M059J (cell line): ENCODE measurements around the gene SYK. TPM values are rescaled to one million over a fixed set of nuclear protein-coding genes. Genes with fewer than 3 reads are reported as not detected.
"Not testable (repeated sequence)": the region's sequence is repeated elsewhere in the genome, so short reads cannot be mapped to it uniquely, and the experiment has no call there.

Source experiments
- DNase-seq: peaks from one replicate; pipeline ENCODE4 v3.0.0-alpha.2; 2012; ENCODE audit warnings: low read depth
- total RNA-seq: library from RNA; depleted of rRNA; stranded (reverse); fragments of >200 nt; shearing (Covaris generic); gene quantifications from 2 replicates; pipeline ENCODE4 v1.2.3, GENCODE V29; 2014

SYK gene
- total RNA-seq, 1 experiment from 2014 or later = not detected

- DNase-seq = no peak
Observed at GRCh38 chr9:90880669-90881068, 79.0 kb downstream of the SYK start.

DNA sequence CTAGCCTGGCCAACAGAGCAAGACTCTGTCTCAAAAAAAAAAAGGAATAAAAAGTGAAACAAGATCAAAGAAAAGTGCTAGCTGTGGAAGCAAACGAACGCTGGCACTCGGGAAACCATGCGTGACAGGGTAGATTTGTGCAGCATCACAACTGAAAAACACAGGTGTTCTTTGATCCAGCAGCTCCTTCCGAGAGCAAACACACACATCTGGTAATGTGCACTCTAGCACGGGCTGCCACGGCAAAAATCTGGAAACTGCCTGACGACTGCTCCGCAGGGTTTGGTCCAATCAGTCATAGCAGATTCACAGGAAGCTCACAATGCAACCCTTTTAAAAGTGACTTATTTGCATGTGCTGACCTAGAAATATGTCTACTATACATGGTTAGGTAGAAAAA, 80.0 kb downstream of the SYK start:
- no peak for DNase-seq

- DNase-seq = no peak
Observed at GRCh38 chr9:90882991-90883600, 81.5 kb downstream of the SYK start.

DNA sequence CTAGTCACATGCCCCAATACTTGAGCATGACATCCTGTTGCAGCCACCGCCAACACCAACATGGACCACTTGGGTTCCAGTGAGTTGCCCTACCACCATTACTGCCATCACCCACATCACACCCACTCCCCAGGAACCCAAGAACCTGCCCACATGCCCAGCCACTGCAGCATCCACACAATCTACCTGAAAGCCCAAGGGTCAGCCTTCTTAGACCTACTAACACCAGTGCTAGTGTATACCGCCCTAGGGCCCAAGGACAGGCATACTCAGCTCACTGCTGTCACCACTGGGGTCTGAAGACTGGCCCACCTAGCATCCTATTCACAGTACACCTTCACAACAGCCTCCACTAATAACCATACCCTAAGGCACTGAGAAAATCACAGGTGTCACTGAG, 82.0 kb downstream of the SYK start:
- DNase-seq = no peak

DNA sequence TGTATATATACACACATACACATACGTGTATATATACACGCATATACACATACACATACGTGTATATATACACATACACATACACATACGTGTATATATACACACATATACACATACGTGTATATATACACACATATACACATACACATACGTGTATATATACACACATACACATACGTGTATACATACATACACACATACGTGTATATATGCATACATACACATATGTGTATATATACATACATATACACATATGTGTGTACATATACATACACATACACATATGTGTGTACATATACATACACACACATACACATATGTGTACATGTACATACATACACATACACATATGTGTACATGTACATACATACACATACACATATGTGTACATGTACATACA, 82.6 kb downstream of the SYK start:
- no peak for DNase-seq

- not testable (repeated sequence) for DNase-seq
Observed at GRCh38 chr9:90886868-90887267, 85.2 kb downstream of the SYK start.

DNA sequence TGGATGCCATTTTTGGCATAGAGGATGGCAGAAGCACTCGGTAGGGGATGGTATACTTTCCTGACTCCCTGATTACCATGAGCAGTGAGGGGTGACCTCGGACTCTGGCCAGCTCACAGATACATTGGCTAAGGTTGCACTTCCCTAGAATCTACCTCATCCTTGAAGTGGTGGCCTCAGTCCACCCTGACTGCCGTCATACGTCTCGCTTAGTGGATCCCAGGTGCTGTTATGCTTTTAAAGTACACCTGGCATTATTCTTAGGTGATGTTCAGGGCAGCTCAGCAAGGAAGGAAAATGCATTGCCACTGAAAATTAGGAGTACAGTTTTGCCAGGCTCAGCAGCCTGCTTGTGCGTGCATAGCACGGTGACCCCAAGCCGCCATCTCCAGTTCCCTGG, 87.3 kb downstream of the SYK start:
- no peak for DNase-seq

- no peak for DNase-seq
Observed at GRCh38 chr9:90890146-90890810, 88.7 kb downstream of the SYK start.

GRCh38 chr9:90891308-90892040, 89.9 kb downstream of the SYK start:
- no peak for DNase-seq

GRCh38 chr9:90892918-90893317, 91.3 kb downstream of the SYK start:
- DNase-seq = no peak

DNA sequence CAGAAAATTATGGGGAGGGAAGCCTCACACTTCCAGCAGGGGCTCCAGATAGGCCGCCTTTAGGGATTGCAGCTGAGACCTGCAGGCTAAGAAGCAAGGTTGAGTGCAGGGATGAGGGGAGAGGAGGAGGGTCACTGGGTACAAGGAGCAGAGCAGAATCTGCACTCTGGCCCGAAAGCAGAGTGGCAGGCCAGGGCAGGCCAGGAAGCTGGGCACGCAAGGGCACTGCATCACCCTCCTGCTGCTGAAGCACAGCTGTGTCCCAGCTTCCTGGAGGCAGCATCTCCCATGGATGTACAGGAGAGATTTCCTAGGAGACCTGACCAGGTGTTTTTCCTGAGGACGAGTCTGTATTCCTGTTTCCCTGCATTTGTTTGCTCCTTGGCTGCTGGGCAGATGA, 92.1 kb downstream of the SYK start:
- no peak for DNase-seq

- no peak for DNase-seq
Observed at GRCh38 chr9:90894986-90895687, 93.5 kb downstream of the SYK start.

GRCh38 chr9:90895786-90896185, 94.2 kb downstream of the SYK start:
- no peak for DNase-seq

- DNase-seq = no peak
Observed at GRCh38 chr9:90896231-90896630, 94.6 kb downstream of the SYK start.

DNA sequence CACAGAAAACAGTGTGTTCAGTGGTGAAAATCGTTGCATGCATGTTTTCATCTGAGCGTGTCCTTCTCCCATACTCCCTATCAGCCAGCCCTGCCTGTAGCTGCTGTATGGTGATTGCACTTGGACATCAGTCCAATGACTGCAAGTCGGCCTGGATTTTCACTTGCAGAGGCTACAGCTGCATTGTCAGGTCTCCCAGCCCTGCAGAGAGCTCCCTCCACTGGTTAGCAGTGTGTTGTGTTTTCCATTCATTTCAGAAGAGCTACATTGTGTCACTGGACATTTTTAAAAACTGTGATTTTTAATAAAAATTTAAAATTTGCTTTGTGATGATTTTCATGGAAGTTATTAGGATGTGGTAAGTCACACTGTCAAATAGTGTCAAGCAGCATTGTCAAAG, 96.6 kb downstream of the SYK start:
- peak; percentile 14 for DNase-seq

DNA sequence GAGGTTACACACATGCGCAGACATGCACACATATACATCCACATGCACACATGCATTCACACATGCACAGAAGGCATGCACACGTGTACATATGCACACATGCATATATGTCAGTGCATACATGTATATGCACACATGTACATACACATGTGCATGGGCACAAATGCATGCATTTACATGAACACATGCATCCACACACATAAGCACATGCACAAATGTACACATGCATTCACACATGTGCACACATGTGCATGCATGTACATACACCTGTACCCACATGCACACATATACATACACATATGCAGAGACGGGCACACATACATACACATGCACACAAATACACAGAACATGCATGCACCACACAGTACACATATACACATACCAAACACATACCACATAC, 97.7 kb downstream of the SYK start:
- DNase-seq = no peak

DNA sequence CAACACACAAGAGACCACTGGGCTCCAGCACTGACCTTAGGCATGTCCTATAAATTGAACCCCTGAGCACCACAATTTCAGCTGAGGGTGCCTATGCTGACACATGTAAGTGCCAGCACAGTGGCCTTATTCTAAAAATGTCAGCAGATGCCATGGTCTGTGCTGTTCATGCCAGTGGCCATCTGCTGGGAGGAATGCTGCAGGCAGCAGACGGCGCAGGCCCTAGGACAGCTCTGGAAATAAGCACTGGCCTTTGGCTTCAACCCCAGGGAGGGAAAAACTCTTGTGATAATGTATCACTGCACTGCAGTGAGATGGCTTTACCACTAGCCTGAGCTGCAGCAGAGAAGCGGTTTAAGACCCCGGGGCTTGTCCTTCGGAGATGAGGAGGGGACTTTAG, 98.5 kb downstream of the SYK start:
- peak; percentile 15 for DNase-seq

GRCh38 chr9:90901933-90902332, 100.3 kb downstream of the SYK start:
- no peak for DNase-seq

DNA sequence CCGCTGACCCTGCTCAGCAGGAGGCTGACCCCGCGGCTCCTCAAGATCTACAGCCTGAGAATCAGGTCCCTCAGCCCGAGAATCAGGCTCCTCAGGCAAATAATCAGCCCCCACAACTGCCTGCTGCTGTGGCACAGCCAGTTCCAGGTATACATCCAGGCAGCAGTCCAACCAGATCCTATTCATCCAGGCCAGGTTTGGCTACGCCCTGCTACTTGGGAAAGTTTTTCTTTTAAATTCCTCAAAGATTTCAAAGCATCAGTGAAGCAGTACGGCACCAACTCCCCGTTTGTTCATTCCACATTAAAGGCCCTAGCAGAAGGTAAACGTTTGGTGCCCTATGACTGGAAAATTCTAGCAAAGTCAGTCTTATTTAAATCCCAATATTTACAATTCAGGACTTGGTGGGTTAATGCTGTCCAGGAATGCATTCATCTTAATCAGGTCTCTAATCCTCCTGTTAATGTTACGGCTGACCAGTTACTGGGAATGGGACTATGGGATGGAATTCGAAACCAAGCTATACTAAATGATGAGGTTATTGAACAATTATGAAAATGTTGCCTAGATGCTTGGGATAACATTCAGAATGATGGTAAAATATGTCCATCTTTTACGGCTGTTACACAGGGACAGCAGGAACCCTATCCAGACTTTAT, 102.3 kb downstream of the SYK start:
- no peak for DNase-seq

DNA sequence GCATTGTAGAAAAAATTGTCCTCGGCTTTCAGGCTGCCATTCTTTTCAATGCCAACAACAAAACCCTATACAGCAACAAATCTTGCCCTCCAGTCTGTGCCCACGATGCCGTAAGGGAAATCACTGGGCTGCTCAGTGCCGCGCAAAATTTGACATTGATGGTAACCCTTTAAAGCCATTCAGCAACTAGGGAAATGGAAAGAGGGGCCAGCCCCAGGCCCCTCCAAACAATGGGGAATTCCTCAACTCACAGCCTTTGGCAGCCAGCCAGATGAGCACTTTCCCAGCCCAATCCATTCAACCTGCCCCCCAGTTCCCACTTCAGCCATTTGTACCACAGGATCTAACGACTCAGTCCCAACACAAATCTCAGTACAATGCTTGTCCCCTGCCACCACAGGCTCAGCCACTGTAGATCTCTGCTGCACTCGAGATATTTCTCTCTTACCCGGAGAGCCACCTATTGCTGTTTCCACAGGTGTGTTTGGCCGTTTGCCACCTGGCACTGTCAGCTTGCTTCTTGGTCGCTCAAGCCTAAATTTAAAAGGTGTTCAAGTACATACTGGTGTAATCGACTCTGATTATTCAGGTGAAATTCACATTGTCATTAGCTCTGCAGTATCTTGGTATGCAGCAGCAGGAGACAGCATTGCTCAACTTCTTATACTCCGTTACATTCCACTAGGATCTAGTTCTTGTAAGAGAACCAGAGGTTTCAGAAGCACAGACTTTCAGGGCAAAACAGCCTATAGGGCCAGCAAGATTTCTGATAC, 103.3 kb downstream of the SYK start:
- no peak for DNase-seq

- no peak for DNase-seq
Observed at GRCh38 chr9:90905822-90906221, 104.2 kb downstream of the SYK start.
